GM23338 (cell line): ENCODE results near the gene AFP.

ENCODE experiments used
- CTCF ChIP-seq, 2 experiments: fragments of 200-600 bp in 1 of 2; sonication (generic) in 1 of 2; conservative IDR thresholded peaks; 2 replicates each; pipeline versions ENCODE4 v1.5.1 to v1.6.1; 2016 to 2017; ENCODE audit warnings: antibody characterized with exemption in 2 of 2, low read depth in 2 of 2, mild to moderate bottlenecking in 2 of 2, moderate library complexity in 1 of 2
- POLR2AphosphoS5 ChIP-seq: IDR thresholded peaks from 2 replicates; pipeline ENCODE4 v1.6.1; 2016; ENCODE audit warnings: antibody characterized with exemption, low read depth
- ZNF114 ChIP-seq: fragments of 250-450 bp; sonication (Bioruptor Pico); IDR thresholded peaks from 2 replicates; pipeline ENCODE4 v1.5.0; 2020; ENCODE audit warnings: mild to moderate bottlenecking, moderate library complexity

DNA sequence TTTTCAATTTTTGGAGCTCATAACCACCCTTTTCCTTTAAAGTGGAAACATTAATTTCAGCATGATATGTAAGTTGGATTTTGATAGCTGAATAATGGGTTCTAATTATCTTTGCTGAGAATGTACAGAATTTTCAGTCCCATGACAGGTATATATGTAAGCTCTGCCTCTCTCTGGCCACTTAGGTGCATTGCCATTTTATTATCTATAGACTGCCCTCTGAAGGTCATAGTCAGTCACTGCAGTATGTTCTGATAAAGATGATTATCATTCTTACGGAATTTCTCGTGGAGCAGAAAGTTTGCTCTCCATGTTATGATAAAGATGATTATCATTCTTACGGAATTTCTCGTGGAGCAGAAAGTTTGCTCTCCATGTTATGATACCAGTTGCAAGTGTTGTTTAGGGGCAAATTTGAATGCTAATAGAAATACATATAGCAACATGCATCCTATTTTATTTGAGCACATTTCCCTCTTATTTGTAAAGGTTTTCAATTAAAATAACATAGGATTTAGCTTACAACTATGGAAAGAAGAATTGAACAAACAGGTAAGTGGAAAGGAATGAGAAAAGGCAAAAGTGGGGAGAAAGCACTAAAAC is 10.4 kb downstream of the AFP start:
- TF ChIP-seq CTCF (conservative IDR thresholded peaks at IDR 0.05; ENCODE audit: low read depth in 2 of 2) (peak; percentile 83 to 98), ZNF114 (CRISPR knock-in tag) (no peak), POLR2AphosphoS5 (no peak)
